Right lobe of liver (tissue), 6 donors: ENCODE results near the gene PPIL1. TPM values are rescaled to one million over a fixed set of nuclear protein-coding genes. Genes with fewer than 3 reads are reported as not detected.

Experiments
- ATAC-seq, 4 donors: fragments of 200-7000 bp; cut with Tn5 transposase; one replicate each; pipeline ENCODE4 v1.9.1; 2020; ENCODE audit warnings: mild to moderate bottlenecking in 4 of 4, moderate library complexity in 4 of 4
- DNase-seq, 3 donors: peaks; one replicate each; pipeline ENCODE4 v3.0.0-alpha.2; 2020
- H3K27ac ChIP-seq, 3 donors: fragments of 200-600 bp; one replicate each; pipeline ENCODE4 v1.8.0; 2022
- H3K27me3 ChIP-seq, 2 donors: fragments of 200-600 bp; one replicate each; pipeline ENCODE4 v1.8.0; 2022
- H3K36me3 ChIP-seq, 4 donors: fragments of 200-600 bp; sonication (generic) in 1 of 4; one replicate each; pipeline versions ENCODE4 v1.5.1 to v1.8.0; 2017 to 2022; ENCODE audit warnings: control low read depth in 1 of 4
- H3K4me1 ChIP-seq, 4 donors: fragments of 200-600 bp; sonication (generic) in 1 of 4; one replicate each; pipeline versions ENCODE4 v1.5.1 to v1.8.0; 2017 to 2022; ENCODE audit warnings: control low read depth in 1 of 4
- H3K4me3 ChIP-seq, 3 donors: fragments of 200-600 bp; one replicate each; pipeline ENCODE4 v1.8.0; 2022
- H3K9me3 ChIP-seq, 4 donors: fragments of 200-600 bp; sonication (generic) in 1 of 4; one replicate each; pipeline versions ENCODE4 v1.5.1 to v1.8.0; 2017 to 2022; ENCODE audit warnings: control low read depth in 1 of 4
- CTCF ChIP-seq, 4 donors: fragments of 200-600 bp in 3 of 4; fragments of 450-650 bp in 1 of 4; IDR thresholded peaks; one replicate each; pipeline versions ENCODE4 v1.5.1 to v1.8.0; 2016 to 2022; ENCODE audit warnings: antibody characterized with exemption in 4 of 4, mild to moderate bottlenecking in 2 of 4
- POLR2A ChIP-seq: fragments of 450-650 bp; IDR thresholded peaks from one replicate; pipeline ENCODE4 v1.6.1; 2017; ENCODE audit warnings: antibody characterized with exemption, mild to moderate bottlenecking
- WGBS: methylation state at CpG from one replicate; pipeline ENCODE4 v1.1.6; 2018; ENCODE audit warnings: low coverage, low lambda C conversion rate; ENCODE audit not compliant: insufficient coverage; ENCODE audit errors: missing lambda C conversion rate; 5-methylcytosine and 5-hydroxymethylcytosine counted together
- intact Hi-C, 2 donors: fragments of 100-400 bp; cut with DNase I; formaldehyde crosslinking; loops; one replicate each; pipeline versions ENCODE4 v1.11.2 to v1.14.1; 2022
- total RNA-seq, 6 experiments: library from RNA; depleted of rRNA in 2 of 6; stranded (reverse); fragments of >200 nt in 2 of 6; fragmentation: NEBNext Ultra II Directional in 3 of 6; extraction: Animal tissue kit (Norgen Biotek cat#: 25700) in 3 of 6; gene quantifications; one replicate each; pipeline versions ENCODE4 v1.1.0 to v1.2.4, GENCODE V29; 2016 to 2023
- donor health status: DM: no; HTN: yes; CAD: no.
- donor health status: DM: no; HTN: no; CAD: no.
- donor health status: DM: no; HTN: no; CAD: no.
- donor health status: DM: no; HTN: yes; CAD: no.
- donor health status: DM: no; HTN: yes; CAD: no.

PPIL1 gene
- total RNA-seq, 6 experiments from 2014 or later, result 11.2 to 29.2 (median 16.5) TPM

GRCh38 chr6:36822506-36823269 is 51.9 kb downstream of the PPIL1 start:
- no peaks in the 10 kb centered on the region for H3K36me3 ChIP-seq
- intact Hi-C loops, result no loop called here
- ATAC-seq (peak in 1 of 4 donors; percentile 16), DNase-seq (no peak)
- no peaks in the 10 kb centered on the region for H3K4me1 ChIP-seq
- H3K27ac ChIP-seq, result no peak overlapping the region
- H3K9me3 ChIP-seq, result no peaks in the 10 kb centered on the region
- no peaks in the 10 kb centered on the region for H3K27me3 ChIP-seq
- TF ChIP-seq CTCF (IDR thresholded peaks at IDR 0.05) (no peak), POLR2A (no peak)
- 90% methylated on average over 13 of the region's 19 CpGs for WGBS
- H3K4me3 ChIP-seq, result no peak overlapping the region

DNA sequence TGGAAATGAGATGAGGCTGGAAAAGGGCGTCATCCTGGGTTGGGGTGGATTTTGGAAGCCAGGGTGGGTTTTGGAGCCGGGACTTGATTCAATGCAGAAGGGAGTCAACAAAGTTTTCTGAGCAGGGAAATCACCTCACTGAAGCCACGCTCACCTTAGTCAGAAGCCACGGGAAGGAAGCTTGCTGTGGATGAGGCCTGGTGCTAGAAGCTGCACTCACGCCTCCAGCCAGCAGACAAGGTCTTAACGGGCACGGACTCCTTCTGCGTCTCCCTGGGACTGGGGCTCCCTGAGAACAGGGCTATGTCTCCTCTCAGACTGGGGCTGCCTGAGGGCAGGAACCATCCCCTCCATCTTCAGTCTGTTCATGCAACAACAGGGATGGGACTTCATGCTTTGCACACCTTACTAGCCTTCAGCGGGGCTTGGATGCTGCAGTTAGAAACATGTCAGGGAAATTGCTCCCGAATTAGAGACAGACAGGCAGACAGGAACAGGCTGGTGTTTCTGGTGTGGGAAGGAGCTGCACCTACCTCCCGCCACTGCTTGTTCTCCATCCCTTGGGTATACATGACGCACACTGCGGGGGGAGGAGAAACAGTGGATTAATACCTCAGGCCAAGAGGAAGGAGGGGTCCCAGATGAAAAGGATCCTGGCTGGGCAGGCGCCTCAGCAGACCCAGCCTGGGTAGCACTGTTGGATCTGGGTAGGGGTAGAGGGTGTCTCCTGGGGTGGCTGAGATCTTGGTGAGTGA is 52.8 kb downstream of the PPIL1 start:
- ATAC-seq, result no peak
- Histone ChIP-seq H3K4me3 (no peak overlapping the region), H3K27ac (no peak overlapping the region), H3K27me3 (no peaks in the 10 kb centered on the region), H3K36me3 (no peaks in the 10 kb centered on the region), H3K9me3 (no peaks in the 10 kb centered on the region), H3K4me1 (no peaks in the 10 kb centered on the region)
- TF ChIP-seq POLR2A, result no peak
- TF ChIP-seq CTCF (IDR thresholded peaks at IDR 0.05), result no peak
- no peak for DNase-seq
- intact Hi-C loops, result no loop called here
- WGBS, result 86% methylated on average over 5 of the region's 14 CpGs

DNA sequence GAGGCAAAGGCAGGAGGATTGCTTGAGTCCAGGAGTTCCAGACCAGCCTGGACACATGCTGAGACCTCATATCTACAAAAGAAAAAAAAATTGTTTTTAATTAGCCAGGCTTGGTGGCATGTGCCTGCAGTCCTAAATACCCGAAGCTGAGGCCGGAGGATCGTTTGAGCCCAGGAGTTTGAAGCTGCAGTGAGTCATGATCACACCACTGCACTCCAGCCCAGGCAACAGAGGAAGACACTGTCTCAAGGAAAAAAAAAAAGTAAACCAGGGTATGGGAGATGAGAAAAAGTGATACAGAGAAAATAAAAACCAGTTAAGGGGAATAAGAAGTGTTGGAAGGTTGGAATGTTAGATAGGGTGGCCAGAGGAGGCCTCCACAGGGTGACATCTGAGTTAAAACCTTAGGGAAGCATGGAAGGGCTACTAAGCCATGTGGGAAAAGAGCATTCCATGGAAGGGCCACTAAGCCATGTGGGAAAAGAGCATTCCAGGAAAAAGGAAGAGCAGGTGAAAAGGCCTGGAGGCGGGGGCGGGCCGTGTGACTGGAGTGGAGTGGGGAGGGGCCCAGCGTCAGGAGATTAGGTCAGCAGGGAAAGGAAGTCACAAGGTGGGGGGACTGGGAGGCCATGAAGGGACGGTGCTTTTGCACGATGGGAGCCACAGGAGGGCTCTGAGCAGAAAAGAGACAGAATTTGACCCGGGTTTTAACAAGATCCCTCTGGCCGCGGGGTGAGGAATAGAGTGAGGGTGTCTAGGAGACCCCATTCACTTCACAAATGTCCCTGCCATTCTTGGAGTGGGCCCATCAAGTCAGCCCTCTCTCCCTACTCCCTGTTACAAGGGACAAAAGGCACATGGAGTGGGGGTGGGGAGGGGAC is 53.7 kb downstream of the PPIL1 start:
- ATAC-seq (peak; percentile 21 to 59 (median 24)), DNase-seq (peak in 1 of 3 donors; percentile 47)
- intact Hi-C loops, result no loop called here
- Histone ChIP-seq H3K27me3 (no peaks in the 10 kb centered on the region), H3K4me1 (no peaks in the 10 kb centered on the region), H3K36me3 (no peaks in the 10 kb centered on the region), H3K27ac (no peak overlapping the region), H3K9me3 (no peaks in the 10 kb centered on the region), H3K4me3 (no peak overlapping the region)
- TF ChIP-seq CTCF (IDR thresholded peaks at IDR 0.05) (no peak), POLR2A (no peak)
- WGBS, result 79% methylated on average over 12 of the region's 12 CpGs

DNA sequence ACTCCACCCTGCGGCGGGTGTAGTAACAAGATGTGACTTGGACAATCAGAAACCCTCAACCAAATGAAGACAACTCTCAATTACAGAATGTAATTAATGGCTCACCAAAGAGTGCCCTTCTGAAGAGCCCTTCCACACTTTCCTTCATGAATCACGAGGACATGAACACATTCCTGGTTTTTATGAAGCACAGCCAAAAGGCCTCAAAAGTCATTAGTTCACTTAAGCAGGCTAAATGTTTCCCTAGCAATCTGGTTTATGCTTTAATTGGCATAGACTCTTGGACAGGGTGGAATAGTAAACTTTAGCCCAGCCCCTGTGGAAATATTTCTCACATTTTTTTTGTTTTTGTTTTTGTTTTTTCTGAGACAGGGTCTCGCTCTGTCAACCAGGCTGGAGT is 55.8 kb downstream of the PPIL1 start:
- no peak for DNase-seq
- Histone ChIP-seq H3K27me3 (no peaks in the 10 kb centered on the region), H3K27ac (no peak overlapping the region), H3K4me1 (no peaks in the 10 kb centered on the region), H3K36me3 (no peaks in the 10 kb centered on the region), H3K9me3 (no peaks in the 10 kb centered on the region), H3K4me3 (no peak overlapping the region)
- no peak for ATAC-seq
- intact Hi-C loops, result no loop called here
- WGBS, result 84% methylated on average over 4 of the region's 4 CpGs
- TF ChIP-seq CTCF (IDR thresholded peaks at IDR 0.05), result no peak
